Hematopoietic multipotent progenitor cell treated with erythropoietin and hydrocortisone succinate and interleukin-3 and kit ligand, for 17 days (in vitro differentiated cells): ENCODE data around the gene DCT.

Experiments
- DNase-seq: peaks from one replicate; pipeline ENCODE4 v3.0.0-alpha.2; 2015; ENCODE audit warnings: low spot score

DCT gene

DNA sequence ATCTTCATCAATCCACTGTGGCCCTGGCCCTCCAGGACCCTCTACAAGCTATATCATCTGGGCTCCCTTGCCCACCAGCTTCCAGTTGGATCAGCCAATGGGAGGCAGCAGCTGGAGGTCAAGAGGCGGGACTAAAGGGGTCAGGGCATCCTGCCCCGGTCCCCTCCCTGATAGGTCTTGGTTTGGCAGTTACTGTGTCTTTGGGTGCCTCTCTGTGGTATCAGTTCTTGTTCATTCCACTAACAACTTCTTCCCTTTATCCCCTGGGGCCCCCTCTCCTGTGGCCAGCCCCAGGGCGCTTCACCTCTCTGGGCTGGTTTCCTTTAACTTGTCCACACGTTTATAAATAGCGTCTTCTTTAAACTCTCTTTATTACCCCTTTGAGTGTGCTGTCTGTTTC, 83.6 kb downstream of the DCT start:
- DNase-seq = no peak

- no peak for DNase-seq
These were observed 84.8 kb downstream of the DCT start for GRCh38 chr13:94394723-94395122.

- DNase-seq = no peak
These were observed 88.6 kb downstream of the DCT start for GRCh38 chr13:94390881-94391280.

DNA sequence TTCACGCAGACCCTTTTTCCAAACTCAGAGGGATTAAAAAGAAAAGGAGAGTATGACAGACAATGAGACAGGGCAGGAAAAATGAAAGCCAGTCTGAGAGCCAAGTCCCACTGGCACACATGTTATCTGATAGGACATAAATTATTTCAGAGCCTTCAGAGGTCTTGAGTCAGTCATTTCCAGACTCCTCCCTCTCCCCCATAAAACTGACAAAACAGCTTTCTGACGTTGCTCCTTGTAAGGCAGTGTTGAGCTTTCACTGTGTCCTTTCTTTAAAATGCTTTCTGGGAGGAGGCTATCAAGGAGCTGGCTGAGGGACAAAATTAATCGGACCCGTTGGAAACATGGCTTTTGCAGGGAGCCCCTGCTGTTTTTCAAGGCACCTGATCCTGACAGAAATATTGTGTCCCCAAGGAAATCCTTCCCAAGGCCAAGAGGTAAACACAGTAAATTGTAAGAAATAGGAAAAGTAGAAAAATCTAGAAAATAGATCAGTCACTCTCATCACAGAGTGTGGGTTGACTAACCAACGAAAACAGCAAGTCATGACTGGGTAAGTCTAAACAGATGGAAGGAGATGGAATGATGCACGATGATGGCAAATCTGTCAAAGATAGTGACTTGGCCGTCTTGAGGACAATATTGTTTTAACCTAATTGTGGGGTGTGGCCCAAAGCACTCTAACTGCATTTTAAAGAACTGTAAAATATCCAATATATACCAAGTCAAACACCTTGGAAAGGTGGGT, 89.7 kb downstream of the DCT start:
- no peak for DNase-seq

- no peak for DNase-seq
These were observed 92.4 kb downstream of the DCT start for GRCh38 chr13:94387047-94387446.
